OCI-LY7 (cell line): Measurements from ENCODE around the gene SLC16A8. TPM values are rescaled to one million over a fixed set of nuclear protein-coding genes. Genes with fewer than 3 reads are reported as not detected.

Experiments
- BruUV-seq: library from RNA; stranded (reverse); fragments of 400-500 nt; replicated peaks from 2 replicates; lab custom pipeline; 2021; lab: Mats Ljungman, UMichigan
- CTCF ChIA-PET: fragments of 300-600 bp; sonication (Branson Sonifier 250); formaldehyde crosslinking; loops from one replicate; lab custom pipeline; 2022; ENCODE audit warnings: antibody characterized with exemption; ENCODE audit not compliant: unreplicated experiment; lab: Charles Lee
- POLR2A ChIA-PET: fragments of 300-600 bp; sonication (Branson Sonifier 250); formaldehyde crosslinking; loops from one replicate; lab custom pipeline; 2022; ENCODE audit warnings: antibody characterized with exemption; lab: Charles Lee
- DNase-seq: peaks from one replicate; pipeline ENCODE4 v3.0.0-alpha.2; 2015; ENCODE audit warnings: low spot score
- H2AFZ ChIP-seq: fragments of 200-600 bp; sonication (generic), shearing (Covaris generic); 2 replicates; pipeline ENCODE4 v1.6.1; 2014; ENCODE audit warnings: mild to moderate bottlenecking, antibody characterized with exemption, low read length, moderate library complexity
- H3K27ac ChIP-seq: fragments of 200-600 bp; sonication (generic); 2 replicates; pipeline ENCODE4 v1.5.1; 2014; ENCODE audit warnings: mixed run types, low read depth, mild to moderate bottlenecking, moderate library complexity, low read length, inconsistent platforms; ENCODE audit not compliant: poor library complexity, severe bottlenecking
- H3K36me3 ChIP-seq: fragments of 200-600 bp; sonication (generic); 2 replicates; pipeline ENCODE4 v1.6.1; 2014; ENCODE audit warnings: mild to moderate bottlenecking, antibody characterized with exemption, low read length, moderate library complexity, mixed read lengths; ENCODE audit not compliant: insufficient read depth
- H3K4me1 ChIP-seq: fragments of 200-600 bp; sonication (generic); 2 replicates; pipeline ENCODE4 v1.5.1; 2014; ENCODE audit warnings: mild to moderate bottlenecking, low read length; ENCODE audit not compliant: insufficient read depth, poor library complexity, severe bottlenecking
- H3K4me2 ChIP-seq: fragments of 200-600 bp; sonication (generic); 2 replicates; pipeline ENCODE4 v1.6.1; 2014; ENCODE audit warnings: mild to moderate bottlenecking, low read length
- H3K4me3 ChIP-seq: fragments of 200-600 bp; sonication (generic); 2 replicates; pipeline ENCODE4 v1.5.1; 2014; ENCODE audit warnings: mild to moderate bottlenecking, low read depth, low read length; ENCODE audit not compliant: poor library complexity, severe bottlenecking
- H3K79me2 ChIP-seq: fragments of 200-600 bp; sonication (generic); 2 replicates; pipeline ENCODE4 v1.6.1; 2016; ENCODE audit warnings: low read depth, mild to moderate bottlenecking, low read length, moderate library complexity, mixed read lengths; ENCODE audit not compliant: insufficient read depth
- H3K9me2 ChIP-seq: fragments of 200-600 bp; sonication (generic); 2 replicates; pipeline ENCODE4 v1.6.1; 2016; ENCODE audit warnings: mild to moderate bottlenecking, low read length, mixed read lengths; ENCODE audit not compliant: insufficient read depth
- H3K9me3 ChIP-seq: fragments of 200-600 bp; sonication (generic); 2 replicates; pipeline ENCODE4 v1.6.1; 2014; ENCODE audit warnings: mild to moderate bottlenecking, mixed run types, low read length, mixed read lengths
- H4K20me1 ChIP-seq: fragments of 200-600 bp; sonication (generic); 2 replicates; pipeline ENCODE4 v1.6.1; 2014; ENCODE audit warnings: mild to moderate bottlenecking, antibody characterized with exemption, low read length, moderate library complexity, mixed read lengths; ENCODE audit not compliant: insufficient read depth
- EZH2phosphoT487 ChIP-seq: fragments of 200-600 bp; sonication (generic); IDR thresholded peaks from 2 replicates; pipeline ENCODE4 v1.6.1; 2018; ENCODE audit warnings: low read depth, borderline replicate concordance, mild to moderate bottlenecking, mixed run types, antibody characterized with exemption, low read length, moderate library complexity, mixed read lengths
- intact Hi-C: fragments of 100-400 bp; cut with micrococcal nuclease; formaldehyde crosslinking; loops from one replicate; pipeline ENCODE4 v1.10.0; 2022; ENCODE audit not compliant: unreplicated experiment
- total RNA-seq, 2 experiments: library from RNA; depleted of rRNA in 1 of 2; stranded (reverse); fragments of >200 nt in 1 of 2; shearing (Covaris generic) in 1 of 2; gene quantifications; 2 replicates each; pipeline ENCODE4 v1.2.3, GENCODE V29; 2014 to 2022
- TF ChIP-seq, protein P1 (sequence below): fragments of 200-600 bp; sonication (generic); conservative IDR thresholded peaks from 2 replicates; pipeline ENCODE4 v1.5.1; 2014; ENCODE audit warnings: mild to moderate bottlenecking, antibody characterized with exemption, low read length, moderate library complexity, mixed read lengths

Gene SLC16A8
- total RNA-seq, 2 experiments from 2014 or later, result not detected

DNA sequence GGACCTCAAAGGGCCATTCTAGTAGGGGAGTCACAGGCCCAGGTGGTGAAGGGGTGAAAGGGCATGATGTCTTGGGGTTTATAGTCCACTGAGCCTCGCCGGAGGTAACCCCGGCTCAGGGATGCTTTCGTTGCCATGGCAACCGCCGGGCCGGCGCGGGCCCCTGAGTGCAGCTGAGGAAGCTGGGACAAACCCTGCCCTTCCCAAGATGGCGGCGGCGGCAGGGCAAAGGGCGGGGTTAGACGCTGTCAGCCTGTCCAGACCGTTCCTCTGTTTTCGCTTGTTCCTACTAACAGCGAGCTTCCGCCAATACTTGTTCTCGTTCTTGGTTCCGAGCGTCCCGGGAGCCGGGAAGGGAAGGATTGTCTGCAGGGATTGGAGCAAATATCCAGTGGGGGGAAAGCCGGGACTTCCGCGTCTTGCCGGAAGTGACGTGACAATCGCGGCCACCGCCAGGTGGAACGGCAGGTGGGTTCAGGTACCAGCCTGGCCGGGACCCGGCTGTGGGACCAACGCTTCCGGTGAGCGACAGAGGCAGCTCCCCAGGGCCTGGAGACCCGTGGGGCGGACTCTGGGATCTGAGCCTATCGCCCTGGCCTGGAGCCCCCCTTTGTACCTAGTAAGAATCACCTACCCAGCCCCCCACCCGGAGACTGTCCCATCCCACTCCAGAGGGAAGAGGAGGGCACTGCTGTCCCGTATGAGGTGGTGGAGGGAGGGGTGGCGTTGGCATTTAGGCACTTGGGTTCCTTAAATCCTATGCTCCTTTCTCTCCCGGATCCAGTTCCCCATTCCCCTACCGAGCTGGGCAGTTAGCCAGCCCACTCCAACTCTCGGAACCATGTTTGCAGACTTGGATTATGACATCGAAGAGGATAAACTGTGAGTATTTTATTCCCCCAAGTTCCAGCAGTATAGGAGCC lies 26.8 kb downstream of the SLC16A8 start, which contains the start of gene PICK1:
Gene PICK1 (plus strand): TSS at position 436 of the 923 bp plus-strand sequence. CDS start 406 bp downstream, at position 842.
- BruUV-seq, result TSS peak; percentile 77

GRCh38 chr22:38051900-38052862 lies 31.8 kb downstream of the SLC16A8 start:
- POLR2A ChIA-PET, result no interaction called here
- Histone ChIP-seq H4K20me1 (no peaks in the 10 kb centered on the region), H3K4me2 (peak overlapping the region; percentile 52), H3K4me1 (peaks cover 45% of the 10 kb centered on the region), H2AFZ (peak overlapping the region; percentile 45; the same call in 1 of the 2 replicates), H3K9me3 (no peaks in the 10 kb centered on the region), H3K4me3 (no peak overlapping the region), H3K79me2 (no peaks in the 10 kb centered on the region), H3K9me2 (no peaks in the 10 kb centered on the region), H3K36me3 (no peaks in the 10 kb centered on the region), H3K27ac (peak overlapping the region; percentile 60)
- intact Hi-C loops, result loop anchor here (1.0 to 10.0 kb wide), 7 partner anchors 52 to 653 kb away; partner anchors contain the start of genes GTPBP1 and JOSD1
- DNase-seq, result peak; percentile 92
- BruUV-seq, result no TSS peak
- TF ChIP-seq, protein P1, sequence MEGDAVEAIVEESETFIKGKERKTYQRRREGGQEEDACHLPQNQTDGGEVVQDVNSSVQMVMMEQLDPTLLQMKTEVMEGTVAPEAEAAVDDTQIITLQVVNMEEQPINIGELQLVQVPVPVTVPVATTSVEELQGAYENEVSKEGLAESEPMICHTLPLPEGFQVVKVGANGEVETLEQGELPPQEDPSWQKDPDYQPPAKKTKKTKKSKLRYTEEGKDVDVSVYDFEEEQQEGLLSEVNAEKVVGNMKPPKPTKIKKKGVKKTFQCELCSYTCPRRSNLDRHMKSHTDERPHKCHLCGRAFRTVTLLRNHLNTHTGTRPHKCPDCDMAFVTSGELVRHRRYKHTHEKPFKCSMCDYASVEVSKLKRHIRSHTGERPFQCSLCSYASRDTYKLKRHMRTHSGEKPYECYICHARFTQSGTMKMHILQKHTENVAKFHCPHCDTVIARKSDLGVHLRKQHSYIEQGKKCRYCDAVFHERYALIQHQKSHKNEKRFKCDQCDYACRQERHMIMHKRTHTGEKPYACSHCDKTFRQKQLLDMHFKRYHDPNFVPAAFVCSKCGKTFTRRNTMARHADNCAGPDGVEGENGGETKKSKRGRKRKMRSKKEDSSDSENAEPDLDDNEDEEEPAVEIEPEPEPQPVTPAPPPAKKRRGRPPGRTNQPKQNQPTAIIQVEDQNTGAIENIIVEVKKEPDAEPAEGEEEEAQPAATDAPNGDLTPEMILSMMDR, result peak; percentile 98
- no peak for TF ChIP-seq EZH2phosphoT487
- CTCF ChIA-PET, result interaction anchor here (0.6 to 1.6 kb wide), 8 partner anchors 14 to 520 kb away, joined by 3 to 6 read pairs (median 4); partner anchors contain the start of gene MAFF

More for the DNA sequence above, 26.8 kb downstream of the SLC16A8 start, which contains the start of gene PICK1:
- intact Hi-C loops, result loop anchor here (10.0 kb wide), 1 partner anchor 648 kb away; the partner anchor contains the start of genes GTPBP1 and JOSD1
- peak within 1 kb of the TSS; percentile 82 for H3K4me2 ChIP-seq
- H3K79me2 ChIP-seq, result no peaks in the 10 kb centered on the region
- no peaks in the 10 kb centered on the region for H3K9me2 ChIP-seq
- POLR2A ChIA-PET, result interaction anchor here (0.6 to 1.5 kb wide), 3 partner anchors 9 to 1210 kb away, joined by 3 read pairs; no protein-coding TSS in a partner anchor
- no peaks in the 10 kb centered on the region for H3K9me3 ChIP-seq
- H4K20me1 ChIP-seq, result no peaks in the 10 kb centered on the region
- peak within 1 kb of the TSS; percentile 28 for H3K27ac ChIP-seq
- peaks cover 52% of the 10 kb centered on the region for H3K4me1 ChIP-seq
- TF ChIP-seq EZH2phosphoT487, result no peak
- TF ChIP-seq, protein P1, result no peak
- H3K36me3 ChIP-seq, result no peaks in the 10 kb centered on the region
- CTCF ChIA-PET, result no interaction called here
- peak within 1 kb of the TSS; percentile 89 for H2AFZ ChIP-seq
- H3K4me3 ChIP-seq, result peak within 1 kb of the TSS; percentile 72
- peak; percentile 85 for DNase-seq
